K562 (cell line): Measurements from ENCODE around the gene HPGDS. TPM values are rescaled to one million over a fixed set of nuclear protein-coding genes. Genes with fewer than 3 reads are reported as not detected.

Experiments
- ATAC-seq: fragments of 200-7000 bp; cut with Tn5 transposase; 3 replicates; pipeline ENCODE4 v1.9.1; 2020; ENCODE audit warnings: moderate library complexity
- BruUV-seq: library from RNA; stranded (reverse); fragments of 400-500 nt; replicated peaks from 2 replicates; lab custom pipeline; 2021; lab: Mats Ljungman, UMichigan
- CTCF ChIA-PET: fragments of 300-600 bp; formaldehyde crosslinking; extraction: SDS; loops from one replicate; lab custom pipeline; 2021; ENCODE audit warnings: low intra/inter-chr PET ratio; lab: Yijun Ruan, JAX
- POLR2A ChIA-PET: fragments of 300-600, 350-650 bp; sonication (Branson Sonifier 250); formaldehyde crosslinking; extraction: SDS; loops from one replicate; lab custom pipeline; 2021; ENCODE audit warnings: antibody characterized with exemption, inconsistent platforms; lab: Yijun Ruan, JAX
- DNase-seq, 4 experiments: peaks; one replicate each; pipeline versions ENCODE4 v3.0.0 to v3.0.0-alpha.2; 2011 to 2018; ENCODE audit warnings: low spot score in 3 of 4, mixed read lengths in 3 of 4; ENCODE audit errors: extremely low read depth in 1 of 4
- FAIRE-seq: peaks from 2 replicates; lab custom pipeline; 2011; peaks lifted over from hg19 to GRCh38; lab: Jason Lieb, UNC
- H2AFZ ChIP-seq: 2 replicates; pipeline ENCODE4 v1.6.0; 2011; ENCODE audit warnings: low read depth, low read length, control low read depth, inconsistent platforms
- H3K27ac ChIP-seq: fragments of 200-600 bp; 3 replicates; pipeline ENCODE4 v1.8.0; 2011; ENCODE audit warnings: low read depth, mild to moderate bottlenecking, control low read depth, inconsistent platforms, low read length, moderate library complexity, mixed read lengths; ENCODE audit errors: extremely low read depth
- H3K27me3 ChIP-seq, 2 experiments: fragments of 300-600 bp in 1 of 2; 2 replicates in 1 of 2; 3 replicates in 1 of 2; pipeline versions ENCODE4 v1.6.0 to v1.8.0; 2011; ENCODE audit warnings: inconsistent platforms in 2 of 2, low read length in 2 of 2, mild to moderate bottlenecking in 1 of 2, mixed read lengths in 1 of 2, moderate library complexity in 1 of 2; ENCODE audit not compliant: control insufficient read depth in 2 of 2, insufficient read depth in 2 of 2
- H3K36me3 ChIP-seq: fragments of 300-600 bp; 3 replicates; pipeline ENCODE4 v1.8.0; 2011; ENCODE audit warnings: mild to moderate bottlenecking, low read length, inconsistent platforms; ENCODE audit not compliant: control insufficient read depth, insufficient read depth
- H3K4me1 ChIP-seq, 2 experiments: fragments of 200-600 bp in 1 of 2; replicated peaks in 1 of 2; 2 replicates in 1 of 2; 3 replicates in 1 of 2; pipeline versions ENCODE4 v1.5.1 to v1.8.0; 2011; ENCODE audit warnings: inconsistent platforms in 2 of 2, low read length in 2 of 2, mild to moderate bottlenecking in 1 of 2, mixed read lengths in 1 of 2, moderate library complexity in 1 of 2; ENCODE audit not compliant: control insufficient read depth in 2 of 2, insufficient read depth in 2 of 2
- H3K4me2 ChIP-seq: 2 replicates; pipeline ENCODE4 v1.6.1; 2011; ENCODE audit warnings: low read length, control low read depth, inconsistent platforms, mixed read lengths; ENCODE audit not compliant: insufficient read depth
- H3K4me3 ChIP-seq: fragments of 200-600 bp; sonication (generic), shearing (Covaris generic); 2 replicates; pipeline ENCODE4 v1.5.1; 2016; ENCODE audit warnings: control low read depth, inconsistent platforms
- H3K79me2 ChIP-seq: fragments of 200-600 bp; 3 replicates; pipeline ENCODE4 v1.8.0; 2011; ENCODE audit warnings: low read length, inconsistent platforms; ENCODE audit not compliant: control insufficient read depth, insufficient read depth
- H3K9ac ChIP-seq, 2 experiments: 2 replicates each; pipeline versions ENCODE4 v1.6.0 to v1.6.1; 2011; ENCODE audit warnings: low read depth in 2 of 2, low read length in 2 of 2, control low read depth in 1 of 2, inconsistent platforms in 1 of 2, mild to moderate bottlenecking in 1 of 2, mixed read lengths in 1 of 2; ENCODE audit not compliant: insufficient read depth in 1 of 2
- H3K9me1 ChIP-seq: one replicate; pipeline ENCODE4 v1.6.0; 2011; ENCODE audit warnings: inconsistent platforms, mild to moderate bottlenecking, low read length, moderate library complexity; ENCODE audit not compliant: control insufficient read depth, insufficient read depth
- H3K9me3 ChIP-seq: replicated peaks from 2 replicates; pipeline ENCODE4 v1.5.1; 2011; ENCODE audit warnings: low read depth, low read length, inconsistent platforms; ENCODE audit not compliant: control insufficient read depth, insufficient read depth
- H4K20me1 ChIP-seq: replicated peaks from 2 replicates; pipeline ENCODE4 v1.6.1; 2011; ENCODE audit warnings: low read length, inconsistent platforms, mixed read lengths; ENCODE audit not compliant: control insufficient read depth, insufficient read depth
- CHD7 ChIP-seq: fragments of 200-600 bp; sonication (generic); IDR thresholded peaks from one replicate; pipeline ENCODE4 v1.6.1; 2012; ENCODE audit warnings: mild to moderate bottlenecking, low read depth, low read length, inconsistent platforms
- DIDO1 ChIP-seq: fragments of 450-650 bp; IDR thresholded peaks from 2 replicates; pipeline ENCODE4 v1.6.1; 2016; ENCODE audit warnings: low read depth, missing biosample characterization, missing genetic modification characterization
- ERF ChIP-seq: fragments of 450-650 bp; formaldehyde crosslinking; IDR thresholded peaks from 2 replicates; pipeline ENCODE4 v1.4.0; 2020; ENCODE audit warnings: mild to moderate bottlenecking, mixed read lengths
- SMAD4 ChIP-seq: fragments of 250-450 bp; sonication (Bioruptor Pico); conservative IDR thresholded peaks from 2 replicates; pipeline ENCODE4 v1.8.0; 2021; ENCODE audit warnings: inconsistent platforms, mild to moderate bottlenecking, moderate library complexity
- THRAP3 ChIP-seq: fragments of 450-650 bp; IDR thresholded peaks from 2 replicates; pipeline ENCODE4 v1.6.1; 2016; ENCODE audit warnings: mild to moderate bottlenecking, inconsistent platforms, borderline replicate concordance
- ZNF232 ChIP-seq: sonication (generic); formaldehyde crosslinking; IDR thresholded peaks from 2 replicates; pipeline ENCODE4 v1.8.0; 2022; ENCODE audit warnings: mild to moderate bottlenecking, missing genetic modification reagents
- WGBS: fragments of 100-300 bp; shearing (Covaris generic); methylation state at CpG from one replicate; pipeline ENCODE4 v1.1.6; 2016; ENCODE audit warnings: low coverage, mixed read lengths; ENCODE audit not compliant: insufficient coverage; ENCODE audit errors: missing lambda C conversion rate; 5-methylcytosine and 5-hydroxymethylcytosine counted together
- in situ Hi-C: fragments of 300-500 bp; cut with MboI; formaldehyde crosslinking; loops from 4 replicates; pipeline ENCODE4 v1.15.0; 2018; ENCODE audit warnings: inconsistent platforms, mixed read lengths
- intact Hi-C: fragments of 100-400 bp; cut with micrococcal nuclease; formaldehyde crosslinking; loops from 2 replicates; pipeline ENCODE4 v1.14.2; 2022
- polyA plus RNA-seq, 8 experiments: library from polyadenylated mRNA; depleted of rRNA in 4 of 8; stranded (reverse) in 5 of 8; unstranded in 3 of 8; fragments of >200 nt; fragmentation: Nextera tagmentation in 2 of 8; fragmentation: Illumina TruSeq in 1 of 8; extraction: Ambion mirVana in 2 of 8; extraction: Trizol in 1 of 8; gene quantifications; 2 replicates each; pipeline versions ENCODE4 v1.2.1 to v1.2.3, GENCODE V29; 2011 to 2014; ENCODE audit warnings: inconsistent platforms in 1 of 8, missing spikeins in 1 of 8
- total RNA-seq, 7 experiments: library from RNA; depleted of rRNA in 6 of 7; stranded (reverse); fragments of >200 nt in 6 of 7; fragmentation: Illumina TruSeq in 2 of 7; extraction: Trizol in 2 of 7; gene quantifications; 2 replicates each; pipeline versions ENCODE4 v1.2.1 to v1.2.3, GENCODE V29; 2011 to 2021; ENCODE audit warnings: low replicate concordance in 1 of 7

Gene HPGDS
- total and polyA plus RNA-seq, 9 of the 15 experiments (the other 6 are each of a cell fraction or from before 2014, with no cell fraction given): 0.07 to 0.36 (median 0.14) TPM; not detected in 4

GRCh38 chr4:94348666-94349065 is 6.0 kb upstream of the HPGDS start:
- no peak overlapping the region for H3K9ac ChIP-seq
- H3K36me3 ChIP-seq: no peaks in the 10 kb centered on the region
- no peaks in the 10 kb centered on the region for H3K9me1 ChIP-seq
- H2AFZ ChIP-seq: peak overlapping the region; percentile 54
- no peaks in the 10 kb centered on the region for H3K9me3 ChIP-seq
- peak overlapping the region; percentile 12; the same call in 1 of the 3 replicates for H3K27ac ChIP-seq
- ATAC-seq (no peak), FAIRE-seq (peak; percentile 32), DNase-seq (no peak)
- H3K4me1 ChIP-seq: peaks cover 0 to 19% of the 10 kb centered on the region in 2 experiments; a peak in 2 of 5 replicates
- H3K4me3 ChIP-seq: no peak overlapping the region
- intact Hi-C loops: loop anchor here (5.0 kb wide), 1 partner anchor 44 kb away; no protein-coding TSS in a partner anchor
- WGBS: 64% methylated on average over 3 of the region's 3 CpGs
- BruUV-seq: no TSS peak
- CTCF ChIA-PET: no interaction called here
- POLR2A ChIA-PET: interaction anchor here (0.6 to 1.3 kb wide), 2 partner anchors 9 to 14 kb away, joined by 3 to 4 read pairs; no protein-coding TSS in a partner anchor
- in situ Hi-C loops: no loop called here
- H3K27me3 ChIP-seq: no peaks in the 10 kb centered on the region
- H3K79me2 ChIP-seq: no peaks in the 10 kb centered on the region
- no peak overlapping the region for H3K4me2 ChIP-seq
- no peak for TF ChIP-seq THRAP3
- TF ChIP-seq SMAD4: 0 out of 2 replicates have a peak, but pooled peaks have one; percentile 23
- no peak for TF ChIP-seq ZNF232 (CRISPR knock-in tag)
- TF ChIP-seq DIDO1 (tag): no peak
- no peak for TF ChIP-seq ERF (CRISPR knock-in tag)
- TF ChIP-seq CHD7: no peak
- no peaks in the 10 kb centered on the region for H4K20me1 ChIP-seq
